IMR-90 (cell line): ENCODE measurements around the gene GLIS1.

Experiments
- BHLHE40 ChIP-seq: fragments of 150-350 bp; IDR thresholded peaks from 2 replicates; pipeline ENCODE4 v1.6.1; 2016; ENCODE audit warnings: mild to moderate bottlenecking, low read depth, low read length
- CEBPB ChIP-seq: IDR thresholded peaks from 2 replicates; pipeline ENCODE4 v1.6.1; 2012; ENCODE audit warnings: low read depth, low read length, improper control_type of control experiment
- CHD1 ChIP-seq: IDR thresholded peaks from 2 replicates; pipeline ENCODE4 v1.6.1; 2012; ENCODE audit warnings: low read depth, low read length, improper control_type of control experiment
- ELK1 ChIP-seq: fragments of 150-350 bp; IDR thresholded peaks from 2 replicates; pipeline ENCODE4 v1.6.1; 2016; ENCODE audit warnings: low read depth, mild to moderate bottlenecking, low read length, moderate library complexity, borderline replicate concordance
- MAFK ChIP-seq: IDR thresholded peaks from 2 replicates; pipeline ENCODE4 v1.6.1; 2012; ENCODE audit warnings: low read depth, low read length, improper control_type of control experiment
- MXI1 ChIP-seq: IDR thresholded peaks from 2 replicates; pipeline ENCODE4 v1.6.1; 2012; ENCODE audit warnings: low read depth, mild to moderate bottlenecking, low read length, moderate library complexity, borderline replicate concordance
- NFE2L2 ChIP-seq: fragments of 150-350 bp; IDR thresholded peaks from 2 replicates; pipeline ENCODE4 v1.6.1; 2016; ENCODE audit warnings: low read depth, mild to moderate bottlenecking, low read length
- POLR2A ChIP-seq: IDR thresholded peaks from 2 replicates; pipeline ENCODE4 v1.6.1; 2012; ENCODE audit warnings: mild to moderate bottlenecking, low read depth, low read length
- RAD21 ChIP-seq: IDR thresholded peaks from 2 replicates; pipeline ENCODE4 v1.6.1; 2012; ENCODE audit warnings: low read length, improper control_type of control experiment
- RCOR1 ChIP-seq: IDR thresholded peaks from 2 replicates; pipeline ENCODE4 v1.6.1; 2012; ENCODE audit warnings: mild to moderate bottlenecking, low read length, improper control_type of control experiment; ENCODE audit not compliant: insufficient replicate concordance
- RFX5 ChIP-seq: IDR thresholded peaks from 2 replicates; pipeline ENCODE4 v1.8.0; 2012; ENCODE audit warnings: low read depth, mild to moderate bottlenecking, low read length, moderate library complexity
- SMC3 ChIP-seq: fragments of 150-350 bp; IDR thresholded peaks from 2 replicates; pipeline ENCODE4 v1.6.1; 2016; ENCODE audit warnings: low read depth, mild to moderate bottlenecking, antibody characterized with exemption, low read length, moderate library complexity
- TF ChIP-seq, protein P1 (sequence below): conservative IDR thresholded peaks from 2 replicates; pipeline ENCODE4 v1.5.1; 2012; ENCODE audit warnings: mild to moderate bottlenecking, low read depth, low read length, improper control_type of control experiment
- TF ChIP-seq, protein P2 (sequence below): fragments of 150-350 bp; IDR thresholded peaks from 2 replicates; pipeline ENCODE4 v1.6.1; 2017; ENCODE audit warnings: mild to moderate bottlenecking, antibody characterized with exemption, low read length, low read depth

DNA sequence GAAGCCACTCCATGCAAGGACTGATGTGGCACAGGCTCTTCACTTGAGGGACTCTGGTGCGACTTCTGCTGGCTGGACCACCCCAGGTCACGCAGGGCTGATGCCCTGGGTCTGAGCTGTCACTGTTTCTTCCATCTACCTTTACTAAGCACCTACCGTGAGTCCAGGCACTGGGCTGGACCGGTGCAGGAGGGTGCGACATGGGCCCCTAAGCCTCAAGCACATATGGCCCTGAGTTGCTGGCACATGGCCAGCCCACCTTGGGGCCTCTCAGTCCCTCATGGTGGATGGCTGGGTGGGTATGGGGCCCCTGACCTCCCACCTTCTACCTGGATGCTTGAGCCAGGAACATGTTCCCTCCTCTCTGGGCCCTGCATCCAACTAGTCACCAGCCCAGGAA, 203.7 kb downstream of the GLIS1 start:
- TF ChIP-seq NFE2L2 (no peak), POLR2A (no peak), MAFK (no peak), MXI1 (no peak), SMC3 (no peak), RAD21 (no peak), RFX5 (no peak), RCOR1 (no peak), CHD1 (no peak), ELK1 (no peak), BHLHE40 (no peak), CEBPB (no peak)
- TF ChIP-seq, protein P1, sequence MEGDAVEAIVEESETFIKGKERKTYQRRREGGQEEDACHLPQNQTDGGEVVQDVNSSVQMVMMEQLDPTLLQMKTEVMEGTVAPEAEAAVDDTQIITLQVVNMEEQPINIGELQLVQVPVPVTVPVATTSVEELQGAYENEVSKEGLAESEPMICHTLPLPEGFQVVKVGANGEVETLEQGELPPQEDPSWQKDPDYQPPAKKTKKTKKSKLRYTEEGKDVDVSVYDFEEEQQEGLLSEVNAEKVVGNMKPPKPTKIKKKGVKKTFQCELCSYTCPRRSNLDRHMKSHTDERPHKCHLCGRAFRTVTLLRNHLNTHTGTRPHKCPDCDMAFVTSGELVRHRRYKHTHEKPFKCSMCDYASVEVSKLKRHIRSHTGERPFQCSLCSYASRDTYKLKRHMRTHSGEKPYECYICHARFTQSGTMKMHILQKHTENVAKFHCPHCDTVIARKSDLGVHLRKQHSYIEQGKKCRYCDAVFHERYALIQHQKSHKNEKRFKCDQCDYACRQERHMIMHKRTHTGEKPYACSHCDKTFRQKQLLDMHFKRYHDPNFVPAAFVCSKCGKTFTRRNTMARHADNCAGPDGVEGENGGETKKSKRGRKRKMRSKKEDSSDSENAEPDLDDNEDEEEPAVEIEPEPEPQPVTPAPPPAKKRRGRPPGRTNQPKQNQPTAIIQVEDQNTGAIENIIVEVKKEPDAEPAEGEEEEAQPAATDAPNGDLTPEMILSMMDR, result no peak
- TF ChIP-seq, protein P2, sequence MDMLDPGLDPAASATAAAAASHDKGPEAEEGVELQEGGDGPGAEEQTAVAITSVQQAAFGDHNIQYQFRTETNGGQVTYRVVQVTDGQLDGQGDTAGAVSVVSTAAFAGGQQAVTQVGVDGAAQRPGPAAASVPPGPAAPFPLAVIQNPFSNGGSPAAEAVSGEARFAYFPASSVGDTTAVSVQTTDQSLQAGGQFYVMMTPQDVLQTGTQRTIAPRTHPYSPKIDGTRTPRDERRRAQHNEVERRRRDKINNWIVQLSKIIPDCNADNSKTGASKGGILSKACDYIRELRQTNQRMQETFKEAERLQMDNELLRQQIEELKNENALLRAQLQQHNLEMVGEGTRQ, result no peak
